Measurements from ENCODE around the gene CPAMD8.

- no peak for TF ChIP-seq POLR2A (IDR thresholded peaks at IDR 0.05)
- TF ChIP-seq CTCF (IDR thresholded peaks at IDR 0.05) = no peak
Observed at GRCh38 chr19:16890461-16891184, 136.0 kb downstream of the CPAMD8 start.
